HFF-Myc (cell line): Measurements from ENCODE around the gene MSGN1.

ENCODE experiments used
- DNase-seq: peaks from one replicate; pipeline ENCODE4 v3.0.0-alpha.2; 2011; ENCODE audit warnings: low read depth; ENCODE audit errors: extremely low read depth
- H3K4me3 ChIP-seq: replicated peaks from 2 replicates; pipeline ENCODE4 v1.5.1; 2011; ENCODE audit warnings: low read depth, mild to moderate bottlenecking, control low read depth, low read length
- TF ChIP-seq, protein P1 (sequence below): IDR thresholded peaks from 2 replicates; pipeline ENCODE4 v1.5.1; 2012; ENCODE audit warnings: mild to moderate bottlenecking, low read depth, low read length, control low read depth; ENCODE audit errors: missing control alignments

The MSGN1 gene

DNA sequence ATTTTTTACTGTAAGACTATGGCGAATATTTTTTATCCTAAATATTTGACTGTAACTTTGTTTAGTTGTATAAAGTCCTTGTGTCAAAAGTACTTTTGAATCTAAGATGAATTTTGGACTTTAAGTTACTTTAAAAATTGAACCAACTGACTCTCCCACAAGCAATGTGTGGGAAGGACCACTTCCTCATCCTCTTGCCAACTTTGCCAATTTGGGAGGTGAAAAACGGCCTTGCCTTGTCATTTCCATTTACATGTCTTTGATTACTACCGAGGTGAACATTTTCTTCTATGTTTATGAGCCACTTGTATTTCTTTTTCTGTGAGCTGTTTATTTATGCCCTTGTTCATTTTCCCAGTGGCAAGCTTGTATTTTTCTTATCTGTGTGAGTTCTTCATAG lies 12.8 kb upstream of the MSGN1 start:
- no peak overlapping the region for H3K4me3 ChIP-seq
- DNase-seq: no peak
- TF ChIP-seq, protein P1, sequence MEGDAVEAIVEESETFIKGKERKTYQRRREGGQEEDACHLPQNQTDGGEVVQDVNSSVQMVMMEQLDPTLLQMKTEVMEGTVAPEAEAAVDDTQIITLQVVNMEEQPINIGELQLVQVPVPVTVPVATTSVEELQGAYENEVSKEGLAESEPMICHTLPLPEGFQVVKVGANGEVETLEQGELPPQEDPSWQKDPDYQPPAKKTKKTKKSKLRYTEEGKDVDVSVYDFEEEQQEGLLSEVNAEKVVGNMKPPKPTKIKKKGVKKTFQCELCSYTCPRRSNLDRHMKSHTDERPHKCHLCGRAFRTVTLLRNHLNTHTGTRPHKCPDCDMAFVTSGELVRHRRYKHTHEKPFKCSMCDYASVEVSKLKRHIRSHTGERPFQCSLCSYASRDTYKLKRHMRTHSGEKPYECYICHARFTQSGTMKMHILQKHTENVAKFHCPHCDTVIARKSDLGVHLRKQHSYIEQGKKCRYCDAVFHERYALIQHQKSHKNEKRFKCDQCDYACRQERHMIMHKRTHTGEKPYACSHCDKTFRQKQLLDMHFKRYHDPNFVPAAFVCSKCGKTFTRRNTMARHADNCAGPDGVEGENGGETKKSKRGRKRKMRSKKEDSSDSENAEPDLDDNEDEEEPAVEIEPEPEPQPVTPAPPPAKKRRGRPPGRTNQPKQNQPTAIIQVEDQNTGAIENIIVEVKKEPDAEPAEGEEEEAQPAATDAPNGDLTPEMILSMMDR: no peak

DNA sequence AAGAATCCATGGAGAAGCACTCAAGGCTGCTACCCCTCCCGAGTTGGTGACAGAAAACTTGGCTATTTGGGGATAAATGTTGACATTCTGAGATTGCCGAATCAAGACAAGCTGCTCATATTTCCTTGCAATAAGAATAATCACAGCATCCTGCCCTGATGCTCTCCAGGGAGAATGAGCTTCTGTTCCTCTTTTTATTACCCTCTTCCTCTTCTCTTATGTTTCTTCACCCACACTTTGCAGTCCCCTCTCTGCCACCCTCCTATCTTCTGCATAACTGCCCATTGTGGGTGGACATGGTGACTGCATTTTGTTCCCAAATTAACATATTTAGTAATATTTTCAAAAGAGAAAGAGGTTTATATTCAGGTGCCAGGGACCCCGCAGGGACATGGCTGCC lies 11.9 kb upstream of the MSGN1 start:
- TF ChIP-seq, protein P1: no peak
- H3K4me3 ChIP-seq: no peak overlapping the region
- no peak for DNase-seq

DNA sequence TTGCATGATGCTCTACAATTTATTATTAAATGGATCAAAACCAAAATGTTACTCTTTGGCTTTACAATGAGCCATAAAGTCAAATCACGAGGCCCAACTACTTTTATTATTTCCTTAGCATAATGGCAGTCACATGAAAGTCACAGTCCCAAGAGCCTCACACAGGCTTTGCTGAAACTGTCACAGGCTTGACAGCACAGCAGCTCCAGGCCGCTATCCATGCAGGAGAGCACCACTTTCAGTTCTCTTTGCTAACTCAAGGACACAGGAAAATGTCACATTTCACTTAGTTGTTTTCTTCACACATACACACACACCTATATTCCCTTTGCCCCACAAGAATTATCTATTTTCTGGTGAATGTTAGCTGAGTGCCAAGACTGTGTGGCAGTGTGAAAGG lies 11.1 kb upstream of the MSGN1 start:
- no peak for DNase-seq
- no peak overlapping the region for H3K4me3 ChIP-seq
- TF ChIP-seq, protein P1: no peak

DNA sequence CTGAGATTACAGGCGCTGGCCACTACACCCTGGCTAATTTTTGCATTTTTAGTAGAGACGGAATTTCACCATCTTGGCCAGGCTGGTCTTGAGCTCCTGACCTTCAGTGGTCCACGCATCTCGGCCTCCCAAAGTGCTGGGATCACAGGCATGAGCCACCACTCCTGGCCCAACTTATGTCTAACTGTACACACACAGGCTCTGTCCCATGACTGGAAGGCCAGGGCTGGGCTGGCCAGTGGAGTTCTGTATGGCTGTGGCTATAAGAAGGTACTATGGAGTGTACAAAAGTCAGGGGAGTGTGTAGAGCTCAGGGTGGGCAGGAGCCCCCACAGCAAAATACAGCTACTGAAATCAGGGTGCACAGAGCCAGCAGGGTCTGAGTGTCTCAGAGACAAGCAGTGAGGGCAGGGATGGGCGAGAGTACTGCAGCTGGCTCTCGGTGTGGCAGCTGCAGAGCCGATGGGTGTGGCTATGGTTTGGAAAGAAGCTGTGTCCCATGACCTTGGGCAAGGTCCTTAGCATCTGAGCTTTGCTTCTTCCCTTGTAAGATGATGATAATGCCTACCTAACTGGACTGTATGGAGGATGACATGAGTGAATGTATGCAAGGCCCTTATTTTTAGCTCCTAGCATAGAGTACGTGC lies 10.4 kb upstream of the MSGN1 start:
- no peak for DNase-seq

DNA sequence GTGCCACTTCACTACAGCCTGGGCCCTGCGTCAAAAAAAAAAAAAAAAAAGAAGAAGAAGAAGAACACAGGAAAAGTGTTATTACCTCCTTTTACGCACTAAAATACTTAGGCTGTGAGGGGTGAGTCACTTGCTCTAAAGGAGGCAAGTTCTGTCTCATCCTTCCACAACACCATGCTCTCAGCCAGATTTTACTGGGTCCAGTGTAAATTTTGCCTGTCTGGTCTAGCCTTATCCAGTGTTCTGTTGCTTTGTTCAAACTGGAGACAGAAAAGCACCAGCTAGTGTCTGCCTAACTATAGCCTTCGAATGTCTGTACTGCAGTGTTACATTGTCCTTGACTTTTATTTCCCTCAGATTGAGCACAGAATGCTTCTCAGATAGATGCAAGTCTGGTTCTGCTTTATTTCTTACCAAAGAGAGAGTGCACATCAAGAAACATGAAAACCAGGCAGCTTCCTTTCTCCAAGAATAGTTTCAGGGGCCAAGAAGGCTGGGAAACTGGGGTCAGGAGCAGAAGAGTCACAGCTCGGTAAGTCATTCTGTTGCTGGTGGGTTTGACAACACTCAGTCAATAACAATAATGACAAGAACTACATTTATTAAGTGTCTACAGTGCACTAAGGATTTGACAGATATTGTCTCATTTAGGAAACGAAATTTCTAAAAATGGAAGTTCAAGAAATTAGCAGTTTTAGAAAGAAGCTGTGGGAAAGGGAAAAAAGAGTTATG lies 3.1 kb upstream of the MSGN1 start:
- TF ChIP-seq, protein P1: no peak
- DNase-seq: peak; percentile 43
- H3K4me3 ChIP-seq: no peak overlapping the region

More for the DNA sequence above, 10.4 kb upstream of the MSGN1 start:
- TF ChIP-seq, protein P1: no peak
- no peak overlapping the region for H3K4me3 ChIP-seq

DNA sequence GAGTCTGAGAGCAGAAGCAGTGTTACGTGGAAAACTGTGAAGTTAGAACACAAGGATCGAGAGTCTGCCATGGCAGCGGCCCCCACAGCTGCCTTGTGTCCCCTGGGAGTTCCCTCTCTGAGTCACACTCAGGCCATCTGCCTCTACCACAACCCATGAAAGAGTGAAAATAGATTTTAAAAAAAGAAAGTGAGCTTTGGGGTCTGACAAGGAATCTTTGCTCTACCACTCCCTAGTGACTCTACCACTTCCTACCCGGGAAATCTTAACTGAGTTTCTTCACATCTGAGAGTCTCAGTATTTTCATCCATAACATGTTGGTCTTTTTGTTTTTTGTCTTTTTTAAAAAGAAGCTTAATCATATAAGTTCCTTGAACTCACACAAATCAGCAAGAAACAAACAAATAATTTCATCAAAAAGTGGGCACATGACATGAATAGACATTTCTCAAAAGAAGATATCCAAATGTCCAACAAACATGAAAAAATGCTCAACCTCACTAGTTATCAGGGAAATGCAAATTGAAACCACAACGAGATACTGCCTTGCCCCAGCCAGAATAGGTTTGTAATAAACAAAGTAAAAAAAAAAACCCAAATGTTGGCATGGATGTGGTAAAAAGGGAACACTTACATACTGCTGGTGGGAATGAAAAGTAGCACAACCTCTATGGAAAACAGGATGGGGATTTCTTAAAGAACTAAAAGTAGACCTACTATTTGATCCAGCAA lies 2.4 kb upstream of the MSGN1 start:
- no peak overlapping the region for H3K4me3 ChIP-seq
- no peak for DNase-seq

More for the DNA sequence above, 2.4 kb upstream of the MSGN1 start:
- TF ChIP-seq, protein P1: no peak
